H1 (cell line): Measurements from ENCODE around the gene TP53I11. TPM values are rescaled to one million over a fixed set of nuclear protein-coding genes. Genes with fewer than 3 reads are reported as not detected.

ENCODE experiments used
- CTCF ChIA-PET: fragments of 300-600 bp; sonication (Branson Sonifier 250); formaldehyde crosslinking; loops from one replicate; lab custom pipeline; 2021; ENCODE audit not compliant: partially characterized antibody; lab: Charles Lee
- POLR2A ChIA-PET: fragments of 300-600 bp; sonication (Branson Sonifier 250); formaldehyde crosslinking; loops from one replicate; lab custom pipeline; 2021; ENCODE audit warnings: inconsistent platforms; ENCODE audit not compliant: partially characterized antibody; lab: Charles Lee
- DNase-seq, 2 experiments: peaks; one replicate each; pipeline versions ENCODE4 v3.0.0 to v3.0.0-alpha.2; 2010 to 2022; ENCODE audit warnings: low spot score in 2 of 2, low read depth in 1 of 2, mixed read lengths in 1 of 2
- FAIRE-seq: peaks from 2 replicates; lab custom pipeline; 2011; peaks lifted over from hg19 to GRCh38; lab: Jason Lieb, UNC
- H2AFZ ChIP-seq: 2 replicates; pipeline ENCODE4 v1.8.1; 2012; ENCODE audit warnings: low read length, inconsistent platforms
- H2AK5ac ChIP-seq: 2 replicates; pipeline ENCODE4 v1.6.1; 2013; ENCODE audit warnings: low read depth, low read length
- H2BK120ac ChIP-seq: replicated peaks from 2 replicates; pipeline ENCODE3; 2013; ENCODE audit warnings: low read depth, low read length, inconsistent platforms
- H2BK12ac ChIP-seq: 2 replicates; pipeline ENCODE4 v1.6.1; 2013; ENCODE audit warnings: low read depth, low read length
- H2BK15ac ChIP-seq: 2 replicates; pipeline ENCODE4 v1.6.1; 2013; ENCODE audit warnings: low read length
- H2BK20ac ChIP-seq: 2 replicates; pipeline ENCODE4 v1.6.1; 2013; ENCODE audit warnings: low read length
- H2BK5ac ChIP-seq: 2 replicates; pipeline ENCODE4 v1.6.1; 2013; ENCODE audit warnings: low read depth, low read length
- H3K14ac ChIP-seq: 2 replicates; pipeline ENCODE4 v1.6.1; 2013; ENCODE audit warnings: inconsistent platforms; ENCODE audit not compliant: insufficient read length
- H3K18ac ChIP-seq: 2 replicates; pipeline ENCODE4 v1.6.1; 2013; ENCODE audit warnings: low read length; ENCODE audit errors: extremely low read depth
- H3K23ac ChIP-seq: 2 replicates; pipeline ENCODE4 v1.6.1; 2013; ENCODE audit warnings: inconsistent platforms; ENCODE audit not compliant: insufficient read length
- H3K23me2 ChIP-seq: 2 replicates; pipeline ENCODE4 v1.6.1; 2013; ENCODE audit warnings: low read depth, low read length
- H3K27ac ChIP-seq: 2 replicates; pipeline ENCODE4 v1.6.1; 2011; ENCODE audit warnings: low read depth, low read length, inconsistent platforms
- H3K27me3 ChIP-seq, 4 experiments: replicated peaks in 1 of 4; 1 replicate in 1 of 4; 2 replicates in 3 of 4; pipeline versions ENCODE4 v1.6.1 to v1.8.1; 2011 to 2013; ENCODE audit warnings: low read length in 3 of 4, mild to moderate bottlenecking in 3 of 4, inconsistent platforms in 2 of 4, mixed read lengths in 2 of 4, moderate library complexity in 1 of 4; ENCODE audit not compliant: control insufficient read depth in 3 of 4, insufficient read depth in 3 of 4; ENCODE audit errors: extremely low read depth in 1 of 4
- H3K36me3 ChIP-seq, 4 experiments: 2 replicates each; pipeline versions ENCODE4 v1.6.1 to v1.8.1; 2011 to 2013; ENCODE audit warnings: mild to moderate bottlenecking in 4 of 4, low read length in 3 of 4, moderate library complexity in 2 of 4, control low read depth in 1 of 4, inconsistent platforms in 1 of 4; ENCODE audit not compliant: insufficient read depth in 4 of 4, control insufficient read depth in 2 of 4
- H3K4ac ChIP-seq: replicated peaks from 2 replicates; pipeline ENCODE3; 2013; ENCODE audit warnings: low read length, low read depth, mixed read lengths, inconsistent platforms; ENCODE audit not compliant: insufficient read length
- H3K4me1 ChIP-seq, 4 experiments: replicated peaks in 1 of 4; 1 replicate in 1 of 4; 2 replicates in 3 of 4; pipeline versions ENCODE4 v1.6.1 to v1.8.1; 2011 to 2013; ENCODE audit warnings: low read length in 3 of 4, inconsistent platforms in 2 of 4, mixed read lengths in 1 of 4; ENCODE audit not compliant: insufficient read depth in 4 of 4, control insufficient read depth in 3 of 4
- H3K4me2 ChIP-seq, 2 experiments: 2 replicates each; pipeline versions ENCODE4 v1.6.1 to v1.8.1; 2011 to 2013; ENCODE audit warnings: low read depth in 2 of 2, low read length in 2 of 2, control low read depth in 1 of 2, inconsistent platforms in 1 of 2, mild to moderate bottlenecking in 1 of 2; ENCODE audit not compliant: insufficient read depth in 1 of 2
- H3K4me3 ChIP-seq, 4 experiments: fragments of 200-600, 300-600 bp in 1 of 4; sonication (generic), shearing (Covaris generic), sonication (Bioruptor Twin) in 1 of 4; 2 replicates each; pipeline versions ENCODE4 v1.5.1 to v1.8.1; 2011 to 2016; ENCODE audit warnings: low read length in 4 of 4, low read depth in 3 of 4, control low read depth in 2 of 4, inconsistent platforms in 2 of 4, mild to moderate bottlenecking in 2 of 4, mixed read lengths in 1 of 4, moderate library complexity in 1 of 4; ENCODE audit not compliant: insufficient read depth in 2 of 4; ENCODE audit errors: extremely low read depth in 1 of 4
- H3K56ac ChIP-seq: replicated peaks from 2 replicates; pipeline ENCODE3; 2013; ENCODE audit warnings: low read depth, mild to moderate bottlenecking, mixed read lengths, low read length, inconsistent platforms; ENCODE audit not compliant: insufficient read length
- H3K79me1 ChIP-seq: 2 replicates; pipeline ENCODE4 v1.6.1; 2013; ENCODE audit warnings: low read depth, low read length, control low read depth
- H3K79me2 ChIP-seq, 2 experiments: 2 replicates each; pipeline versions ENCODE4 v1.6.1 to v1.8.1; 2012 to 2013; ENCODE audit warnings: low read length in 2 of 2, mild to moderate bottlenecking in 2 of 2, inconsistent platforms in 1 of 2; ENCODE audit not compliant: insufficient read depth in 2 of 2, control insufficient read depth in 1 of 2
- H3K9ac ChIP-seq, 4 experiments: replicated peaks in 1 of 4; 1 replicate in 1 of 4; 2 replicates in 3 of 4; pipeline versions ENCODE4 v1.6.1 to v1.8.1; 2011 to 2013; ENCODE audit warnings: low read depth in 3 of 4, low read length in 3 of 4, control low read depth in 2 of 4, mild to moderate bottlenecking in 2 of 4, moderate library complexity in 2 of 4, inconsistent platforms in 1 of 4; ENCODE audit errors: extremely low read depth in 1 of 4
- H3K9me3 ChIP-seq, 2 experiments: 2 replicates each; pipeline versions ENCODE4 v1.6.1 to v1.8.1; 2012 to 2013; ENCODE audit warnings: mild to moderate bottlenecking in 2 of 2, moderate library complexity in 2 of 2, control low read depth in 1 of 2, inconsistent platforms in 1 of 2, low read depth in 1 of 2, low read length in 1 of 2, mixed read lengths in 1 of 2; ENCODE audit not compliant: insufficient read depth in 2 of 2
- H4K20me1 ChIP-seq, 2 experiments: replicated peaks in 1 of 2; 2 replicates each; pipeline versions ENCODE3 to v1.8.1; 2011 to 2013; ENCODE audit warnings: inconsistent platforms in 2 of 2, low read length in 2 of 2, mild to moderate bottlenecking in 1 of 2; ENCODE audit not compliant: insufficient read depth in 2 of 2, control insufficient read depth in 1 of 2
- H4K5ac ChIP-seq: 2 replicates; pipeline ENCODE4 v1.6.1; 2013; ENCODE audit warnings: low read length, low read depth, mixed read lengths, inconsistent platforms; ENCODE audit not compliant: insufficient read length
- H4K8ac ChIP-seq: 2 replicates; pipeline ENCODE4 v1.8.0; 2013; ENCODE audit warnings: mild to moderate bottlenecking, moderate library complexity, low read length, inconsistent platforms; ENCODE audit not compliant: insufficient read depth; ENCODE audit errors: extremely low read depth
- H4K91ac ChIP-seq: replicated peaks from 2 replicates; pipeline ENCODE3; 2013; ENCODE audit warnings: low read length, mixed read lengths, inconsistent platforms; ENCODE audit not compliant: insufficient read length
- CBX5 ChIP-seq: fragments of 300-800, 300-1000 bp; sonication (generic); IDR thresholded peaks from 2 replicates; pipeline ENCODE4 v1.7.1; 2016; ENCODE audit warnings: antibody characterized with exemption, low read length, low read depth
- WGBS, 2 experiments: shearing (Covaris generic) in 1 of 2; methylation state at CpG; one replicate each; pipeline versions ENCODE4 v1.1.6 to v1.1.7; 2013 to 2015; ENCODE audit warnings: low lambda C conversion rate in 2 of 2, mixed read lengths in 2 of 2, inconsistent platforms in 1 of 2, low coverage in 1 of 2, missing lambda C conversion rate in 1 of 2; ENCODE audit not compliant: insufficient replicate concordance in 2 of 2, insufficient coverage in 1 of 2, insufficient read length in 1 of 2; ENCODE audit errors: extremely low coverage in 1 of 2, missing lambda C conversion rate in 1 of 2; 5-methylcytosine and 5-hydroxymethylcytosine counted together
- polyA plus RNA-seq, 7 experiments: library from polyadenylated mRNA; depleted of rRNA in 3 of 7; stranded (reverse) in 5 of 7; unstranded in 2 of 7; fragments of >200 nt in 5 of 7; fragments of 200-250 nt in 2 of 7; gene quantifications; 1 replicate in 5 of 7; 2 replicates in 1 of 7; 4 replicates in 1 of 7; pipeline versions ENCODE4 v1.2.1 to v1.2.3, GENCODE V29; 2011 to 2013; ENCODE audit warnings: missing spikeins in 2 of 7, mixed read lengths in 2 of 7
- total RNA-seq: library from RNA; stranded (reverse); fragmentation: NEBNext Ultra II Directional; extraction: Animal tissue kit (Norgen Biotek cat#: 25700); gene quantifications from 2 replicates; pipeline ENCODE4 v1.2.1, GENCODE V29; 2021

TP53I11 gene
- total and polyA plus RNA-seq, 2 of the 8 experiments (the other 6 are each of a cell fraction or from before 2014, with no cell fraction given), result 34.0 to 46.3 TPM

- no peak overlapping the region for H4K91ac ChIP-seq
- H3K4me3 ChIP-seq, result no peak overlapping the region
- H2BK120ac ChIP-seq, result no peak overlapping the region
- H3K4me2 ChIP-seq, result no peak overlapping the region
- H2BK5ac ChIP-seq, result no peak overlapping the region
- no peak overlapping the region for H3K23ac ChIP-seq
- no peaks in the 10 kb centered on the region for H3K79me2 ChIP-seq
- CTCF ChIA-PET, result interaction anchor here (0.6 to 5.4 kb wide), 20 partner anchors 10 to 211 kb away, joined by 3 to 49 read pairs (median 4); no protein-coding TSS in a partner anchor
- H3K36me3 ChIP-seq, result no peaks in the 10 kb centered on the region
- DNase-seq, result no peak
- no peak overlapping the region for H2AK5ac ChIP-seq
- H4K8ac ChIP-seq, result no peak overlapping the region
- H3K4ac ChIP-seq, result no peak overlapping the region
- no peak overlapping the region for H4K5ac ChIP-seq
- H3K56ac ChIP-seq, result no peak overlapping the region
- H2BK15ac ChIP-seq, result no peak overlapping the region
- peaks cover 2% of the 10 kb centered on the region; the same call in 1 of the 2 replicates for H3K23me2 ChIP-seq
- no peaks in the 10 kb centered on the region for H3K9me3 ChIP-seq
- H3K27me3 ChIP-seq, result no peaks in the 10 kb centered on the region; a peak in 1 of 7 replicates
- POLR2A ChIA-PET, result interaction anchor here (1.3 kb wide), 1 partner anchor 61 kb away, joined by 4 read pairs; no protein-coding TSS in a partner anchor
- H3K27ac ChIP-seq, result no peak overlapping the region
- H3K9ac ChIP-seq, result no peak overlapping the region
- H4K20me1 ChIP-seq, result no peaks in the 10 kb centered on the region
- TF ChIP-seq CBX5, result no peak
- TF ChIP-seq, all 59 proteins: peak for 0
- WGBS, 2 experiments, result 86% methylated on average over 2 of the region's 2 CpGs; no CpG with 5 or more reads in 1 of the 2 experiments
- H2BK20ac ChIP-seq, result no peak overlapping the region
- FAIRE-seq, result no peak
- no peak overlapping the region for H2AFZ ChIP-seq
- H3K79me1 ChIP-seq, result no peaks in the 10 kb centered on the region
- H3K18ac ChIP-seq, result no peak overlapping the region
- H3K14ac ChIP-seq, result no peak overlapping the region
- H2BK12ac ChIP-seq, result no peak overlapping the region
- no peaks in the 10 kb centered on the region for H3K4me1 ChIP-seq
Observed at GRCh38 chr11:44998051-44998450, 47.4 kb upstream of the TP53I11 start.
